Naive thymus-derived CD8-positive, alpha-beta T cell (primary cell): Measurements from ENCODE around the gene SLC34A3. TPM values are rescaled to one million over a fixed set of nuclear protein-coding genes. Genes with fewer than 3 reads are reported as not detected.

Experiments used
- ATAC-seq, 2 donors: fragments of 150-1000 bp; cut with Tn5 transposase in 1 of 2; sonication (Bioruptor Pico), chemical (Tn5 transposase) in 1 of 2; 1 replicate in 1 of 2; 2 replicates in 1 of 2; pipeline ENCODE4 v1.10.0; 2021; ENCODE audit warnings: mild to moderate bottlenecking in 2 of 2, moderate library complexity in 2 of 2
- POLR2A ChIA-PET: fragments of 350-600 bp; sonication (Branson Sonifier 250); formaldehyde crosslinking; loops from one replicate; lab custom pipeline; 2021; ENCODE audit warnings: antibody characterized with exemption; lab: Charles Lee
- DNase-seq, 10 donors: peaks; one replicate each; pipeline versions ENCODE4 v3.0.0 to v3.0.0-alpha.2; 2020 to 2022
- H3K27ac Mint-ChIP-seq, 10 donors: one replicate each; pipeline ENCODE4 v1.8.0; 2020 to 2022; ENCODE audit warnings: mild to moderate bottlenecking in 10 of 10, mixed read lengths in 10 of 10, moderate library complexity in 4 of 10, inconsistent platforms in 1 of 10
- H3K27me3 Mint-ChIP-seq, 5 donors: one replicate each; pipeline ENCODE4 v1.8.0; 2021 to 2022; ENCODE audit warnings: mixed read lengths in 5 of 5
- H3K36me3 Mint-ChIP-seq, 3 donors: one replicate each; pipeline ENCODE4 v1.8.0; 2020 to 2022; ENCODE audit warnings: mixed read lengths in 3 of 3, mild to moderate bottlenecking in 2 of 3, inconsistent platforms in 1 of 3
- H3K4me1 Mint-ChIP-seq, 4 donors: one replicate each; pipeline ENCODE4 v1.8.0; 2021 to 2022; ENCODE audit warnings: mixed read lengths in 4 of 4
- H3K4me3 Mint-ChIP-seq, 10 donors: one replicate each; pipeline ENCODE4 v1.8.0; 2020 to 2022; ENCODE audit warnings: mild to moderate bottlenecking in 10 of 10, mixed read lengths in 10 of 10, moderate library complexity in 6 of 10, inconsistent platforms in 1 of 10
- H3K9me3 Mint-ChIP-seq, 9 donors: one replicate each; pipeline ENCODE4 v1.8.0; 2020 to 2022; ENCODE audit warnings: mixed read lengths in 9 of 9, mild to moderate bottlenecking in 3 of 9, inconsistent platforms in 1 of 9, moderate library complexity in 1 of 9
- polyA plus RNA-seq, 3 donors: library from polyadenylated mRNA; unstranded; fragments of 300-500 nt; fragmentation: Illumina TruSeq; gene quantifications; one replicate each; pipeline ENCODE4 v1.2.3, GENCODE V29; 2021
- total RNA-seq, 8 experiments: library from RNA in 2 of 8; stranded (reverse) in 2 of 8; gene quantifications; one replicate each; pipeline ENCODE4 v1.2.3 and lab custom pipeline; 2021 to 2026

Gene SLC34A3
- total and polyA plus RNA-seq, 5 experiments from 2014 or later: not detected

GRCh38 chr9:137227054-137227852, 3.4 kb upstream of the SLC34A3 start, which contains the start of gene RNF224:
Gene RNF224 (plus strand): TSS chr9:137227502. CDS start chr9:137228336, 834 bp downstream.
- Mint-ChIP-seq H3K4me1 (peaks cover 5 to 14% (median 12%) of the 10 kb centered on the region in 4 donors), H3K4me3 (peak within 1 kb of the TSS in 5 of 10 donors; percentile 1 to 64 (median 28)), H3K36me3 (peaks cover 0 to 2% (median 1%) of the 10 kb centered on the region in 3 donors), H3K27me3 (peaks cover 2 to 17% (median 4%) of the 10 kb centered on the region in 5 donors), H3K27ac (peak within 1 kb of the TSS in 6 of 10 donors; percentile 2 to 90 (median 32)), H3K9me3 (no peaks in the 10 kb centered on the region)
- ATAC-seq (peak; percentile 43), DNase-seq (peak; percentile 71 to 88 (median 81))
- POLR2A ChIA-PET: interaction anchor here (0.9 to 6.4 kb wide), 9 partner anchors 10 to 140 kb away, joined by 3 to 59 read pairs (median 6); partner anchors contain the start of genes ANAPC2, MAN1B1 and SSNA1

GRCh38 chr9:137227853-137228505, 2.7 kb upstream of the SLC34A3 start:
- Mint-ChIP-seq H3K4me3 (peak overlapping the region in 4 of 10 donors; percentile 20 to 64 (median 38)), H3K4me1 (peaks cover 4 to 13% (median 9%) of the 10 kb centered on the region in 4 donors), H3K36me3 (peaks cover 0 to 2% (median 1%) of the 10 kb centered on the region in 3 donors), H3K27me3 (peaks cover 2 to 18% (median 4%) of the 10 kb centered on the region in 5 donors), H3K9me3 (no peaks in the 10 kb centered on the region), H3K27ac (peak overlapping the region in 3 of 10 donors; percentile 56 to 90 (median 82))
- DNase-seq: no peak
- POLR2A ChIA-PET: interaction anchor here (0.9 to 6.4 kb wide), 7 partner anchors 9 to 132 kb away, joined by 3 to 59 read pairs (median 5); partner anchors contain the start of genes ANAPC2 and SSNA1
- no peak for ATAC-seq

- POLR2A ChIA-PET: interaction anchor here (1.0 to 6.4 kb wide), 4 partner anchors 8 to 182 kb away, joined by 3 to 59 read pairs (median 4); partner anchors contain the start of genes ANAPC2 and SSNA1
- no peak for ATAC-seq
- H3K9me3 Mint-ChIP-seq: no peaks in the 10 kb centered on the region
- H3K4me3 Mint-ChIP-seq: no peak overlapping the region
- no peak overlapping the region for H3K27ac Mint-ChIP-seq
- H3K4me1 Mint-ChIP-seq: peaks cover 3 to 12% (median 7%) of the 10 kb centered on the region in 4 donors
- H3K36me3 Mint-ChIP-seq: peaks cover 0 to 2% (median 1%) of the 10 kb centered on the region in 3 donors
- no peak for DNase-seq
- peaks cover 2 to 18% (median 4%) of the 10 kb centered on the region in 5 donors for H3K27me3 Mint-ChIP-seq
Observed at GRCh38 chr9:137228506-137228967, 2.2 kb upstream of the SLC34A3 start.

- DNase-seq (no peak), ATAC-seq (no peak)
- POLR2A ChIA-PET: interaction anchor here (1.0 to 3.0 kb wide), 4 partner anchors 8 to 183 kb away, joined by 3 to 8 read pairs (median 4); partner anchors contain the start of gene TUBB4B
- Mint-ChIP-seq H3K27me3 (peaks cover 2 to 18% (median 4%) of the 10 kb centered on the region in 5 donors), H3K9me3 (no peaks in the 10 kb centered on the region), H3K4me1 (peaks cover 3 to 9% (median 5%) of the 10 kb centered on the region in 4 donors), H3K4me3 (peak overlapping the region in 1 of 10 donors; percentile 10), H3K36me3 (peaks cover 0 to 2% (median 1%) of the 10 kb centered on the region in 3 donors), H3K27ac (no peak overlapping the region)
Observed at GRCh38 chr9:137228968-137229896, 1.5 kb upstream of the SLC34A3 start.

- POLR2A ChIA-PET: interaction anchor here (3.0 kb wide), 1 partner anchor 10 kb away, joined by 8 read pairs; the partner anchor contains the start of gene TUBB4B
Observed at GRCh38 chr9:137229903-137230704, 597 bp upstream of the SLC34A3 start.

GRCh38 chr9:137231372-137232039, 805 bp downstream of the SLC34A3 start:
- no peak for DNase-seq
- peaks cover 0 to 2% (median 1%) of the 10 kb centered on the region in 3 donors for H3K36me3 Mint-ChIP-seq
- H3K4me1 Mint-ChIP-seq: peaks cover 7 to 11% (median 8%) of the 10 kb centered on the region in 4 donors
- H3K9me3 Mint-ChIP-seq: no peaks in the 10 kb centered on the region
- no peak overlapping the region for H3K4me3 Mint-ChIP-seq
- POLR2A ChIA-PET: interaction anchor here (0.5 to 3.0 kb wide), 2 partner anchors 9 to 99 kb away, joined by 3 to 8 read pairs; partner anchors contain the start of gene TUBB4B
- no peak for ATAC-seq
- H3K27ac Mint-ChIP-seq: peak overlapping the region in 1 of 10 donors; percentile 53
- peaks cover 2 to 28% (median 4%) of the 10 kb centered on the region in 5 donors for H3K27me3 Mint-ChIP-seq

More at GRCh38 chr9:137229903-137230704, 597 bp upstream of the SLC34A3 start:
- H3K36me3 Mint-ChIP-seq: peaks cover 0 to 2% (median 1%) of the 10 kb centered on the region in 3 donors
- no peak overlapping the region for H3K4me3 Mint-ChIP-seq
- peaks cover 2 to 24% (median 4%) of the 10 kb centered on the region in 5 donors for H3K27me3 Mint-ChIP-seq
- no peak for DNase-seq
- no peaks in the 10 kb centered on the region for H3K9me3 Mint-ChIP-seq
- no peak for ATAC-seq
- H3K27ac Mint-ChIP-seq: no peak overlapping the region
- peaks cover 4 to 12% (median 6%) of the 10 kb centered on the region in 4 donors for H3K4me1 Mint-ChIP-seq

- Mint-ChIP-seq H3K27me3 (peaks cover 2 to 28% (median 4%) of the 10 kb centered on the region in 5 donors), H3K27ac (peak overlapping the region in 1 of 10 donors; percentile 53), H3K4me3 (no peak overlapping the region), H3K4me1 (peaks cover 7 to 13% (median 10%) of the 10 kb centered on the region in 4 donors), H3K36me3 (peaks cover 0 to 2% (median 1%) of the 10 kb centered on the region in 3 donors), H3K9me3 (no peaks in the 10 kb centered on the region)
- ATAC-seq: no peak
- POLR2A ChIA-PET: interaction anchor here (3.0 kb wide), 1 partner anchor 8 kb away, joined by 8 read pairs; the partner anchor contains the start of gene TUBB4B
- no peak for DNase-seq
Observed at GRCh38 chr9:137232101-137232500, 1.4 kb downstream of the SLC34A3 start.

GRCh38 chr9:137232510-137232909, 1.8 kb downstream of the SLC34A3 start:
- Mint-ChIP-seq H3K4me1 (peaks cover 5 to 13% (median 9%) of the 10 kb centered on the region in 4 donors), H3K4me3 (no peak overlapping the region), H3K36me3 (peaks cover 0 to 2% (median 1%) of the 10 kb centered on the region in 3 donors), H3K27me3 (peaks cover 2 to 24% (median 3%) of the 10 kb centered on the region in 5 donors), H3K9me3 (no peaks in the 10 kb centered on the region), H3K27ac (no peak overlapping the region)
- POLR2A ChIA-PET: no interaction called here
- ATAC-seq (no peak), DNase-seq (no peak)

- peaks cover 0 to 18% (median 0%) of the 10 kb centered on the region in 5 donors for H3K27me3 Mint-ChIP-seq
Observed at GRCh38 chr9:137233143-137233980, 2.7 kb downstream of the SLC34A3 start.

More at GRCh38 chr9:137233143-137233980, 2.7 kb downstream of the SLC34A3 start:
- Mint-ChIP-seq H3K36me3 (no peaks in the 10 kb centered on the region), H3K9me3 (no peaks in the 10 kb centered on the region), H3K4me1 (peaks cover 5 to 13% (median 7%) of the 10 kb centered on the region in 4 donors), H3K4me3 (no peak overlapping the region), H3K27ac (no peak overlapping the region)
- POLR2A ChIA-PET: no interaction called here
- ATAC-seq: no peak
- no peak for DNase-seq
